Stimulated activated CD4-positive, alpha-beta T cell treated with anti-CD3 and anti-CD28 coated beads, Interleukin-12 subunit alpha, Interleukin-12 subunit beta, amount 100 ng/mL, for 24 hours (primary cell): ENCODE data around the gene RNU1-2.
"Not testable (repeated sequence)": the region's sequence is repeated elsewhere in the genome, so short reads cannot be mapped to it uniquely, and the experiment has no call there.

Experiments
- DNase-seq, 2 experiments: peaks; one replicate each; pipeline ENCODE4 v3.0.0-alpha.2; 2020; ENCODE audit warnings: low read depth in 2 of 2

Gene RNU1-2

DNA sequence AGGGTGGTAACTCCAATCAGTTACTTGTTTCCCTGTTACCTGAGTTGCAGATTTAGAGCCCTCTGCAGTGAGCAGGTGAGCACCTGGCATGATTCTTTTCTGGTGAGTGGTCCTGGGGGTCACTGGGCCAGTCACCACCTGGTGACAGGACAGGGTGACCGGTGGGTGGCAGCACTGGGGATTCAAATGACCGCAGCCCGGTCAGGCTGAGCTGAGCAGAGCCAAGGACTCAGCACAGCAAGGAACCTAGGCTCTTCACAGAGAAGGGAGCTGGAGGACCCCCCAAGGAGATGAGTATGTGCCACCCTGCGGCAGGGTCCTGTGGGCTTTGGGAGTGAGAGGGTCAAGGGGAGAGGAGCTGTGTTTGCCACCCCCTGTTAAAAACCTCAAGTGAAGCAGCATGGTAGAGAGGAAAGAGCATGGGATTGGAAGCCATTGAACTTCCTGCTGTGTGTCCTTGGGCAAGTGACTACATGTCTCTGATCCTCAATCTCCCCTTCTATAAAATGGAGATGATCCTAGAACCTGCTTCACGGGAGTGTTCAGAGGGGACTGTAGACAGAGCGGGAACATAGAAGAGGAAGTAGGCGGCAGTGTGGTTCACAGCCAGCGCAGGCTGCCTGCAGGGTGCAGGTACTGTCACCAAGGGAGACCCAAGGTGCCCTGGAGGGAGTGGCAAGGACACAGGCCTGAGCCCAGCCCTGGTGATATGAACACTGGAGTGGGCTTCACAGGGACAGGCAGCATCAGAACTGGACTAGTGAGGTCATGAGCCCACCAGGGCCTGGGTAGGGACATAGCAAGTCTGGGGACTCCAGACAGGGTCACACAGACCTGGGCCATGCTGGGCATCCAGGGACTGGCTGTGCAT, 16.3 kb downstream of the RNU1-2 start:
- DNase-seq, result not testable (repeated sequence)

DNA sequence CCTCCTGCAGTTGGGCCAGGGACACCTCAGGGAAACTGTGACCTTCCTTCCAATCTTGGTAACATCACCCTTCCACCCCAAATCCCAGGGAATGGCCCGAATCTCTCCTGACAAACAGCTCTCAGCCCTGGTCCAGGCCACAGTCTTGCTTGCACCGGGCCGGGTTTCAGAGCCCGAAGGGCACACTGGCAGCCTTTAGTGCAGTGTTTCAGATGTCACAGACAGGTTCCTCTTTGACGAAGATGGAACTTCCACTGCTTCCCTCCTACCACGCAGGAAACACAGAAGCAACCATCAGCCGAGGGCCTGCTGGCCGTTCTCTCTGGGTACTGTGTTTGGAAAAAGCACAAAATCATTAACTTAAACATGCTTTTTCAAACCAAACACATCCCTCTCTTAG, 17.0 kb downstream of the RNU1-2 start:
- DNase-seq, result not testable (repeated sequence)

DNA sequence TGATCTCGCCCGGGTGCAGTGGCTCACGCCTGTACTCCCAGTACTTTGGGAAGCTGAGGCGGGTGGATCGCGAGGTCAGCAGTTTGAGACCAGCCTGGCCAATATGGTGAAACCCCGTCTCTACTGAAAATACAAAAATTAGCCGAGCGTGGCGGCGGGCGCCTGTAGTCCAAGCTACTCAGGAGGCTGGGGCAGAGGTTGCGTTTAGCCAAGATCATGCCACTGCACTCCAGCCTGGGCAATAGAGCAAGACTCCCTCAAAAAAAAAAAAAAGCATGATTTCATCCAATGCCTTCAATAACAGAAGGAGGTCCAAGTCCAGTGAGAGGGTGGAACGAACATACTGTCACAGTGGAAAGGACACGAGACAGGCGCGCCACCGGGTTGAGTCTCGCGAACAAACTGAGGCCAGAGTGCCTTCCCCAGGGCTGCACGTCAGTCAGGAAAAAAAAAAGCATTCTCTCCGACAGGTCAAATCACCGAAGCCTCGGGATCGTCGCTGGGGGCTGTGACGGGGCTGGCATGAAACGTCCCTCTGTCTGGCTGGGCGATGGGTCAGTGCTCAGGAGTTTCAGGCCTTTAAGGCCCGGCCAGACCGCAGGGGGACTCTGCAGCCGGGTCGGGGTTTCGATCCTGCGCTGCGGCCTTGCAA, 17.5 kb downstream of the RNU1-2 start:
- DNase-seq, result no peak

DNA sequence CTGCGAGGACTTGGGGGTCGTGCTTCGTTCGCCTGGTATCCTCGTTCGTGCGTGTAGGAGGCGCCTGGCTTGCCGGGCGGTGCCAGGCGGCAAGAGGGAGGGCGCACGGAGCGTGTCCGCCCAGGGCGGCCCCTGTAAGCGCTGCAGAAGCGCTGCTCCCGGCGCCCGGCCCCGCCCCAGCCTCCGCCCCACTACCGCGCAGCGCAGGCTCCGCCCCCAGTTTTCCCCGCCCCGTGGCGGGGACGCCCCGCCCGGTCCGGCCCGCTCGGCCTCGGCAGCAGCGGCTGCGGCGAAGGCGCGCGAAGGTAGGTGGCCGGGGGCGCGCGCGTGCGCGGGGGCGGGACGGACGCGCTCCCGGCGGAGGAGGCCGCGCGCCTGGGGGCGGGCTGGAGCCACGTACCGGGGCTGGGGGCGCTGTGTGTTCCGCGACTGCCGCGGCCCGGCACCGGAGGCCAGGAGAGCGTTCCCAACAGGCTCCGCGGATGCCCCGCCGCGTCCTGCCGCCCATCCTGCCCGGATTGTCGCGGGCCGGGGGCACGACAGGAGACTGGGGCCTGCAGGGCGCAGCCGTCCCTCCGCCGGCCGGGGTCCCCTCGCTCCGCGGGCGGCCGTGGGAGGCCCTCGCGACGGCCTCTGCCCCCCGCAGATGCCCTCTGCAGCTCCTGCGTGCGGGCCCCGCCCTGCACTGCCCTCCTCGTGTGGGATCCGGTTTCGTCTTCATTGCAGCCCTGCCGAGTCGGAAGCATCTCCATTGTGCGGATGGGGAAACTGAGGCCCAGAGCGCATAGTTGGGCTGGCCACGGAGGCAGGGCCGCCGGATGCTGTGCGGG, 18.3 kb downstream of the RNU1-2 start:
- peak; percentile 92 to 95 for DNase-seq

DNA sequence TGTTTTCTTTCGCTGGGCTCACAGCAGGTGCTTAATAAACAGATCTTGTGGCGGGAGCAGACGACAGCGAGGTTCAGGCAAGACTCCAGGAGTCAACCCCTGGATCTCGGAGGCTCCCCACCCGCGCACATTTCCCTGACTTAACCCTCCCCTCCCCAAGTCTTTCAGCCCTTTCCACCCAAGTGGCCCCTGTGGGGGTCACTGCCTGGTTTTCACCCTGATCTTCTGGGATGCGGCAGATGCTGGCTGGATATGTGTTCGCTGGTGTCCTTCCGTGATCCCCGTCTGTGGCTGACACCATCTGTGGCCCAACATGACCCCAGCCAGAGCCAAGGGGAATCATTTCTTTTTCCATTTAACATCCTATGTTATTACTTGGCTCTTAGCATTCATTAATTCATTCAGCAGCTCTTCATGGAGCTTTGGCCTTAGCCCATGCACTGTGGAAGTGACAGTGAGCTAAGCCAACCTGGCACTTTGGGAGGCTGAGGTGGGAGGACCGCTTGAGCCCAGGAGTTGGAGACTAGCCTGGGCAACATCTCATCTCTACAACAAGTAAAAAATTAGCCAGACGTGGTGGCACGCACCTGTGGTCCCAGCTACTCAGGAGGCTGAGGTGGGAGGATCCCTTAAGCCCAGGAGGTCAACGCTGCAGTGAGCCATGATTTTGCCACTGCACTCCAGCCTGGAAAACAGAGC, 19.3 kb downstream of the RNU1-2 start:
- not testable (repeated sequence) for DNase-seq

DNA sequence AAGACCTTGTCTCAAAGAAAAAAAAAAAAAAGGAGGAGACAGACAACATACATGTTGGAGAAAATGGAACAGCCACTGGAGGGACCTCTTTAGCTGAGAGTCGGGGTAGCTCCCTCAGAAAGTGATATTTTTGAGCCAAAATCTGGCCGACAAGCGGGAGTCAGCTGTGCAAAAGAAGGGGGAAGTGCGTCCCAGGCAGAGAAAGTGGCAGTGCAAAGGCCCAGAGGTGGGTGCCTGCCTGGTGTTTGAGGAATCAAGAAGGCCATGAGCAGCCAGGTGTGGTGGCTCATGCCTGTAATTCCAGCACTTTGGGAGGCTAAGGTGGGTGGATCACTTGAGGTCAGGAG, 19.8 kb downstream of the RNU1-2 start:
- no peak for DNase-seq

DNA sequence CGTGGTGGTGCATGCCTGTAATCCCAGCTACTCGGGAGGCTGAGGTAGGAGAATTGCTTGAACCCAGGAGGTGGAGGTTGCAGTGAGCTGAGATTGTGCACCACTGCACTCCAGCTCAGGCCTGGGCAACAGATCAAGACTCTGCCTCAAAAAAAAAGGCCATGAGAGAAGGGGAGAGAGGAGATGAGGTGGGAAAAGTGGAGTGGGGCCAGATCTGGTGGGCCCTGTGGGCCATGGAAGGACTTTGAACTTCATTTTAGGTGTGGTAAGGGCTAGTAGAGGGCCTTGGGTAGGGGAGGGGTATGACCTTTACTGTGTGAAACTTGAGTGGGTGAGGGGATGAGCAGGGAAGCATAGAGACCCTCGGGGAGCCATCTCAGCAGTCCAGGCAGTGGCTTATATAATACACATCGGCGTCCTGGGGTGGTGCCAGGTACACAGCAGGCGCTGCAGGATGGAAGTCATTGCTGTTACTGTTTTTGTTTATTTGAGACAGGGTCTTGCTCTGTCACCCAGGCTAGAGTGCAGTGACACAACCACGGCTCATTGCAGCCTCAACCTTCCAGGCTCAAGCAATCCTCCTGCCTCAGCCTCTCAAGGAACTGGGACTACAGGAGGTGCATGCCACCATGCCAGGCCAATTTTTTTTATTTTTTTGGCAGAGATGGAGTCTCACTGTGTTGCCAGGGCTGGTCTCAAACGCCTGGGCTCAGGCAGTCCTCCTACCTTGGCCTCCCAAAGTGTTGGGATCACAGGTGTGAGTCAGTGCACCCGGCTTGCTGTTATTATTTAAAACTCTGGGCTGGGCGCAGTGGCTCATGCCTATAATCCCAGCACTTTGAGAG, 20.5 kb downstream of the RNU1-2 start:
- not testable (repeated sequence) for DNase-seq

DNA sequence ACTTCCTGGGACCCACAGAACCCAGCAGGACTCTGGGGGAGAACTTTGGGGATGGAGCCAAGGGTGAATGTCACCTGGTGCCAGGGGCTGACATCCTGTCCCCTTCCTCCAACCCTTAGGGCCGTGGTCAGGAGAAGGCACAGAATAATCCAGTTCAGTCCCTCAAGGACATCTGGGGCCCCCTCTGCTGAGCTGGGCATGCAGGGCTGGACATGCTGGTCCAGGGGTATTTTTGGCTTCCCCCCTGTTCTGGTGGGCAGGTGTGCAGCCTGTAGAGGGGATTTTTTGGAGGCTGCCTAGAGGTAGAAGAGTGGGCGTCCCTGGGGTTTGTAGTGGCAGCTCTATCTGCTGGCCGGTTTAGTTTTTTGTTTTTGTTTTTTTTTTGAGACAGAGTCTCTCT, 22.6 kb downstream of the RNU1-2 start:
- DNase-seq, result no peak

DNA sequence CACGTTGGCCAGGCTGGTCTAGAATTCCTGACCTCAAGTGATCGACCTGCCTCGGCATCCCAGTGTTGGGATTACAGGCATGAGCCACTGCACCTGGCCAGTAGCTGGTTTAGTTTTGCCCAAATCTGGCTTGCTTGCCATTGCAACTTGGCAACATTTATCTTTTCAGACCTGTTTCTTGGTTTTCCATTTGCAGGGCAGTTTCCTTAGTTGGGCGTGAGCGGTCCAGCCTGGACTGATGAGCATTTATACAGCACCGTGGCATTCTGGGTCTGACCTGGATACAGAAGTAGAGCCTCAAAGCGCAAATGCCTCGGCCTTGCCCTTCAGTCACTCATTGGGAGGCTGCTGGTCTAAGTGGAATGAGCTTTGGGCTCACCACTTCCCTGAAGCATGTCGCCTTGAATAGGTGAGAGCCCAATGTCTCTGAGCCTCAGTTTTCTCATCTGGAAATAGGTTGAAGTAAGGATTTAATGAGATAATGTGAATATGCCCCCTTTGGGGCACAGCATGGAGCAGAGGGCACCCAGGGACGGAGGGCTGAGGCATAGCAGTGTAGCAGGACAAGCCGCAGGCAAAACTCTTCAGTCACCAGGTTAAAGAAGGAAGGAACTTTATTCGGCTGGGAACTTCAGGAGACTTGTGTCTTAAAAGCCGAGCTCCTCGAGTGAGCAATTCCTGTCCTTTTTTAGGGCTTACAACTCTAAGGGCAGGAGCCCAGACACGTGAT, 23.3 kb downstream of the RNU1-2 start:
- DNase-seq, result not testable (repeated sequence)

DNA sequence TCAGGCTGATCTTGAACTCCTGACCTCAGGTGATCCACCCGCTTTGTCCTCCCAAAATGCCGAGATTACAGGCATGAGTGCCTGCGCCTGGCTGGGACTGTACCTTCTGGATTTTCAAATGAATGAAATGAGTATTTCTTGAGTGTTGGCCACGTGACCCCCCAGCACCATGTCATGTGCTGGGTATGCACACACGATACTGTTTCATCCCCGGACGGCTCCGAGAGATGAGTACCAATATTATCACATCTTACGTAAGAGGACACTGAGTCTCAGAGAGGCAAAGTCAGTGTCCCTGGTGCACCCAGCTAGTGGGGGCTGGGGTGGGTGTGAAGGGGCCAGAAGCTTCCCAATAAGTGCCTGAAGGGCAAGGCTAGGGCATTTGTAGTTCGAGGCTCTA, 25.2 kb downstream of the RNU1-2 start:
- DNase-seq, result no peak

DNA sequence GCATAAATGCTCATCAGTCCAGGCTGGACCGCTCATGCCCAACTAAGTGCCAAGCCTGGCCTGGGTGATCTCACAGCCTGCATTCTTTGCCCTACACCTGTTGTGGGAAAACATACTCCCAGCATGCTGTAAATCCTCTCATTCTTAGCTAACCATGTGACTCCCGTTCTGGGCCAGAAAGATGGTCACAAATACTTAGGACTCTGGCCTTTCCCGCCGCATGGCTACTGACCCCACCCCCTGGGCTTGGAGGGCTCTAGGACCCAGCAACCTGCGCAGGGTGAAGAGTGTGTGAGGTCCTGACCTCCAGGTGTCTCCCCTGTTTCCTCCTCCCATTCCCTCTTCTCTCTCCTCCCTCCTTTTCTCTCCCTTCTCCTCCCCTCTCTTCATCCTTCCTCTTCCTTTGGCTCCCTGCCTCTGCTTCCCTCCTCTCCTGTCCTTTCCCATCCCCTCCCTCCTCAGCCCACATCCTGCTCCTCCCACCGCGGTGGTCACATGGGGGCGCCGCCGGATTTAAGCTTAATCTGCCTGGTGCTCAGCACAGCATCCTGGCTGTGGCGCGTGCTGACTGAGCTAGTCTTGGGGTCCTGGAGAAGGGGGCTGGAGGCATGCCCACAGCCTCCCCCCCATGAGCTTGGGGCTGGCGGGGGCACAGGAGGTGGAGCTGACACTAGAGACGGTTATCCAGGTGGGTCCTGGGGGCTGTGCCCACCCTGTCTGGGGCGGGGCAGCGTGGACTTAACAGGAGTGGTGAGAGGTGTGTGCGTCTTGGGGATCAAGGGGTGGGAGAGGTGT, 25.8 kb downstream of the RNU1-2 start, which contains the start of gene CROCC:
Gene CROCC (plus strand): TSS at position 541 of the 795 bp plus-strand sequence. CDS start 88 bp downstream, at position 629.
- no peak for DNase-seq

DNA sequence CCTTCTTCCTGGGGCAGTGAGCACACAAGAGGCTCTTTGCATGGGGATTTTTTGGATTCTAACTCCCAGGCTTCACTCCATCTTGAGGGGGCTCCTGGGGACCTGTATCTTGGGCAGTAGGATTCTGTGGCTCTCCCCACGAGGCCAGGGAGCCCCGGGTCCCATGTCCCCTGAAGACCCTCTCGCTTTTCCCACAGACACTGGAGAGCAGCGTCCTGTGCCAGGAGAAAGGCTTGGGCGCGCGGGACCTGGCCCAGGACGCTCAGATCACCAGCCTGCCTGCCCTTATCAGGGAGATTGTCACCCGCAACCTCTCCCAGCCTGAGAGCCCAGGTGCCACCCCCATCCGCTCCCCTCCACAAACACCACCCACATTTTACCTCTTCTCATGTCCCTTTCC, 26.7 kb downstream of the RNU1-2 start:
- DNase-seq, result no peak

DNA sequence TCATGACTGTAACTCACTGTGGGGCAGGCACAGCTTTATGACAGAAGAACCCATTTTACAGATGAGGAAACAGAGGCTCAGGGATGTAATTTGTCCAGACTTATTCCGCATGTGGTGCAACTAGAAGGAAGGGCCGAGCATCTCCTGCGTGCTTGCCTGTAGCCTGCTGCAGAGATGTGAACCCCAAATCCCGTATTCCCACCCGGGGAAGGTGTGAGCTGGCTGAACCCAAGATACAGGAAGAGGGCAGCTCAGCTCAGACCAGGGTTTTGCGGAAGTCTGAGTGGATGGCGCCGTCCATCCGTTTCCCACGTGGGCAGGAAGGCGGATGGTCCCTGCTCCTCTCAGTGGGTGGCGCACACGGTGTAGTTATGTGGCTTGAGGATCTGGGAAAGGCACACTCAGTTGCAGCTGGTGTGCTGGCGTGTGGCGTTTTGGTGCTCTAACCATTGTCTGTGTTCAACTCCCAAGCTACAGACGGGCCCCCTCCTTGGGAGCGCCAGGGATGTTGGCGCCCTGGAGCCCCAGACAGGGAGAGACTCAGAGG, 27.2 kb downstream of the RNU1-2 start:
- no peak for DNase-seq

DNA sequence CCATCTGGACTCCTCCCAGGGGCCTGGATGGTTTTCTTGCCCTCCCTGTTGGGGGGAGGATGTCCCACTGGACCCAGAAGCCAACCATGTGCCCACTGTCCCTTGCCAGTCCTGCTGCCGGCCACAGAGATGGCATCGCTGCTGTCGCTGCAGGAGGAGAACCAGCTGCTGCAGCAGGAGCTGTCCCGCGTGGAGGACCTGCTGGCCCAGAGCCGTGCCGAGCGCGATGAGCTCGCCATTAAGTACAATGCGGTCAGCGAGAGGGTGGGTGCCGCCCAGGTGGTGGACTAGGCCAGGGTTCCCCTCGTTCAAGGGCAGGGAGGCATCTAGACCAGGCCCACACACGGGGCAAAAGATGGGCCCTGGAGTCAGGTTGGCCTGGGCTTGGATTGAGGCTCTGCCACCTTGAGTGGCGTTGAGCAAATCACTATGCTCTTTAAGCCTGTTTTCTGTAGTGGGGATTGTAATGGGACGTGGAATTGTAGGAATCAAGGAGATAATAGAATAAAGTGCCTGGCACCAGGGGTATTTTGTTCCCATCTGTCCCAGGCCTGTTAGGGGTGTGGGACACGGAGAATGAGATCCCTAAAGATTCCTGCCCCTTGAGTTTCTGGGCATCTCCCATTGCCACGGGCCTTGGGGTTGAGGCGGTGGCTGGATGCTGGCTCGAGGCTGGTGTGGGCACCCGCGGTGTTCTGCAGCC, 28.6 kb downstream of the RNU1-2 start:
- DNase-seq, result no peak

DNA sequence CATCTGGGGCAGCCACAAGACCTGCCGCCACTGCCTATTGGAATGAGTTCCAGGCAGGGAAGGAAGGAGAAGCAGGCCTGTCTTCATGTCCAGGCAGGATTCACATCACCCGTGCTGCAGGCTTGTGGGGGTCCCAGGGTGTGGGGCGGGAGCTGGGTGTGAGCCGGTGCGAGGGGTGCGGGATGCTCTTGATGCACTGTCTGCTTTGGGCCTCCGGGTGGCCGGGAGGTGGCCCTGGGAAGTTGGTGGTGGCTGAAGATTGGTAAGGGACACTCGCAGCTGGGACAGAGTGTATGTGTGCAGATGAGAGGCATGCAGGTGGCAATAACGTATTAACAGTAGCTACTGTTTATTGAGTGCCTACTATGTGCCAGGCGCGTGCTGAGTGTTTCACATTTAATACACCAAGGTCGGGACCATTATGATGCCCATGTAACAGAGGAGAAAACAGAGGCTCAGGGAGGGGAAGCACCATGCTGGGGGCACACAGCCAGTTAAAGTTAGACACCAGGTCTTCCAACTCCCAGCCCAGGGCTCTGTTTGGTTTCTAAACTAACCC, 29.2 kb downstream of the RNU1-2 start:
- DNase-seq, result no peak

DNA sequence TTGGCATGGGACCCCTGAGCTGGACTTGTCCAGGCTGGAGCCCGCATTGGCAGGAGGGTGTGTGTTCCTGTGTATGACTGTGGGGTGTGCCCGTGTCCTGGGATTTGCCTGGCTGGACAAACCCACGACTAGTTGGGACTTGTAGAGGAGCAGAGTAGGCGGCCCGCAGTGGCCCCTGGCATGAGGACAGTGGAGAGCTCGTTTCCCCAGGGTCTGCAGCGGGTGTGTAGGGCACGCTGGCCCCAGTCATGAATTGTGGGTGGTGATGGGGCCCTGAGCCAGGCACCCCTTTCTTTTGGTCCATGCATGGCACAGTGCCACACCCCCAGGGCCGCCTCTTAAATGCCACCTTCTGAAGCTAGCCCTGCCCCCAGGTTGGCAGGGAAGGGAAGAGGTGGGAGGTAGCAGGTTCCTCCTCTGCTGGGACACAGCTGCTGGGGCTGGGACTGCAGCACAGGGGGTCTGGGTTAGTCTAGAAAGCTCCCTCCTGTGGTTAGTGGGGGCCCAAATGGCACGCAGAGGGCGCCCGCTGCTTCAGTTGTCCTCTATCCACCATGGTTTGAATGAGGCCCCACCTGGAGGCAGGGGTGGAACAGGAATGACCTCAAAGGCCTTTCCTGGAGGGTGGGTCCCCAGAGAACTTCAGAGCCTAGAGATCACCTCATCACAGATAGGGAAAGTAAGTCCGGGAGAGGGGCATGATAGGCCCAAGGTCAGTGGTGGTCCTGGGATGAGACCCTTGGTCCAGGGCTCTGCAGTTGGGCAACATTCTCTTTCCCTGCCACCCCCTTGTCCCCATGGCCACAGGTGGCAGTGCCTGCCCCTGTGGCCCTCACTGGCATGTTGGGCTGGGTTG, 30.1 kb downstream of the RNU1-2 start:
- no peak for DNase-seq

DNA sequence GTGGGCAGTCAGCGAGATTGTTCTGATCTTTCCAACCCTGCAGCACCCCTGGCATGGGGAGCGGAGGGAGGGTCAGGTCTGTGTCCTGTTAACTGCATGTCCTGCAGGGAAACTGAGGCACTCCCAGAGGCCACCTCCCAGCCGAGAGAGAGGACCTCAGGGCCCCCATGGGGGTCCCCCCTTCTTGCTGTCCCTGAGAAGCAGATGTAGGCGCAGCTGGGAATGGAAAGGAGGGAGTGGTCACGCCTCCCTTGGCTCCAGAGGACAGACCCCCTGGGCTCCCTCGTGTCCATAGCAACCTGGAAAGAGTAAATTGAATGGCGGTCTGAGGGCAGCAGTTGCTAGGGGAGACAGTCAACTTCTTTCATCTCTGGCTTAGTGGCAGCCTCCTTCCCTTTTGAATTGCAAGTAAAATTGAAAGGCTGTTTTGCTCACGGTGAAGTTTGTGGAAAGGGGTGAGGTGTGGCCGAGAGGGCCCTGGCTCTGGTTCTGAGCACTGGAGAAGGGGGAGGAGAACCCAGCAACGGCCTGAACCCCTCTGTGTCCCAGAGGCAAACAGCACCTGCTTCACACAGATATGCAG, 30.8 kb downstream of the RNU1-2 start:
- no peak for DNase-seq
